CD4-positive, alpha-beta T cell (primary cell): Measurements from ENCODE around the gene AMPH. TPM values are rescaled to one million over a fixed set of nuclear protein-coding genes. Genes with fewer than 3 reads are reported as not detected.

Source experiments
- ATAC-seq: fragments of 200-7000 bp; cut with Tn5 transposase; one replicate; pipeline ENCODE4 v1.10.0; 2022; ENCODE audit warnings: mild to moderate bottlenecking; ENCODE audit not compliant: poor library complexity
- CTCF ChIA-PET: fragments of 350-600 bp; sonication (Branson Sonifier 250); formaldehyde crosslinking; loops from one replicate; lab custom pipeline; 2021; ENCODE audit warnings: antibody characterized with exemption, inconsistent platforms; lab: Charles Lee
- POLR2A ChIA-PET: fragments of 350-600 bp; sonication (Branson Sonifier 250); formaldehyde crosslinking; loops from one replicate; lab custom pipeline; 2021; ENCODE audit warnings: antibody characterized with exemption, inconsistent platforms; lab: Charles Lee
- DNase-seq, 14 experiments: peaks; one replicate each; pipeline ENCODE4 v3.0.0-alpha.2; 2013 to 2020; ENCODE audit warnings: mixed read lengths in 2 of 14
- H3K27ac ChIP-seq, 2 donors: one replicate each; pipeline versions ENCODE4 v1.5.1 to v1.7.0; 2013; ENCODE audit warnings: low read length in 2 of 2, low read depth in 1 of 2, mild to moderate bottlenecking in 1 of 2
- H3K27me3 ChIP-seq, 2 experiments: 1 replicate in 1 of 2; 2 replicates in 1 of 2; pipeline versions ENCODE4 v1.6.1 to v1.7.0; 2013; ENCODE audit warnings: low read length in 2 of 2, control low read depth in 1 of 2, mild to moderate bottlenecking in 1 of 2, moderate library complexity in 1 of 2; ENCODE audit not compliant: insufficient read depth in 2 of 2, control insufficient read depth in 1 of 2
- H3K36me3 ChIP-seq: one replicate; pipeline ENCODE4 v1.6.1; 2013; ENCODE audit warnings: low read length, control low read depth; ENCODE audit not compliant: insufficient read depth
- H3K4me1 ChIP-seq: one replicate; pipeline ENCODE4 v1.6.1; 2013; ENCODE audit warnings: low read length, control low read depth; ENCODE audit not compliant: insufficient read depth
- H3K4me3 ChIP-seq: one replicate; pipeline ENCODE4 v1.5.1; 2013; ENCODE audit warnings: mild to moderate bottlenecking, low read length, moderate library complexity
- H3K9me3 ChIP-seq, 2 experiments: 1 replicate in 1 of 2; 2 replicates in 1 of 2; pipeline versions ENCODE4 v1.6.1 to v1.7.0; 2013; ENCODE audit warnings: low read length in 2 of 2, mild to moderate bottlenecking in 2 of 2, control low read depth in 1 of 2, moderate library complexity in 1 of 2; ENCODE audit not compliant: control insufficient read depth in 1 of 2, insufficient read depth in 1 of 2
- H3K27ac Mint-ChIP-seq: one replicate; pipeline ENCODE4 v1.8.0; 2020; ENCODE audit warnings: mixed read lengths
- H3K27me3 Mint-ChIP-seq: one replicate; pipeline ENCODE4 v1.8.0; 2021; ENCODE audit warnings: mixed read lengths
- H3K36me3 Mint-ChIP-seq: one replicate; pipeline ENCODE4 v1.8.0; 2021; ENCODE audit warnings: low read depth, mixed read lengths
- H3K4me1 Mint-ChIP-seq: one replicate; pipeline ENCODE4 v1.8.0; 2021; ENCODE audit warnings: low read depth, mixed read lengths
- H3K4me3 Mint-ChIP-seq: one replicate; pipeline ENCODE4 v1.8.0; 2020; ENCODE audit warnings: mild to moderate bottlenecking, mixed read lengths
- H3K9me3 Mint-ChIP-seq: one replicate; pipeline ENCODE4 v1.8.0; 2020; ENCODE audit warnings: mixed read lengths
- intact Hi-C, 2 experiments: fragments of 100-400 bp; cut with DNase I in 1 of 2; cut with micrococcal nuclease in 1 of 2; formaldehyde crosslinking; loops; one replicate each; pipeline versions ENCODE4 v1.15.1 to v1.9.0; 2023 to 2025; cut with DNase I, micrococcal nuclease
- total RNA-seq, 174 experiments: library from RNA in 2 of 174; stranded (reverse) in 2 of 174; gene quantifications; one replicate each; pipeline ENCODE4 v1.2.3 and lab custom pipeline; 2021 to 2026
- TF ChIP-seq, protein P1 (sequence below): fragments of 200-600 bp; IDR thresholded peaks from one replicate; pipeline ENCODE4 v1.8.0; 2022; ENCODE audit warnings: antibody characterized with exemption, mild to moderate bottlenecking

AMPH gene
- total RNA-seq, 2 experiments from 2014 or later, result not detected

DNA sequence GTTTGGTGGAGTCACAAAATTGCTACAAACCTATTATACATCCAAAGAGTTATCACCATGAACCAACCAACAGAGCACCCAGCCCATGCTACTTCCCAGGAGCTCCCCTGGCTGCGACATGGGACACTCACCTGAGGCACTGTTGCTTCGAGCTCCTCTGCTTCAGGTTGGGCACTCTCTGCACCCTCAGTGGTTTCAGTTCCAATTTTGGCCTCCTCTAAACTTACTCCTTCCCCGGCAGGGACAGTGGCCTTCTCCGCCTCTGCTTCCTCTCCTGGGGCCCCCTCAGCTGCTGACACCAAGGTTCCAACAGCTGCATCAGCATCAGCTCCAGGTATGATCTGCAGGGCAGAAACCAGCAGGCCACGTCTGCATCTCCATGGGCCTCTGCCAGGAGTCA lies 237.3 kb downstream of the AMPH start:
- ChIA-PET POLR2A (no interaction called here), CTCF (interaction anchor here (0.5 kb wide), 1 partner anchor 477 kb away, joined by 3 read pairs; no protein-coding TSS in a partner anchor)
- intact Hi-C loops, result loop anchor here in 1 of 2 experiments (10.0 kb wide), 1 partner anchor 361 kb away; no protein-coding TSS in a partner anchor
- H3K36me3 ChIP-seq, result no peaks in the 10 kb centered on the region
- Mint-ChIP-seq H3K27ac (no peak overlapping the region), H3K27me3 (no peaks in the 10 kb centered on the region), H3K9me3 (no peaks in the 10 kb centered on the region), H3K4me3 (no peak overlapping the region), H3K4me1 (no peaks in the 10 kb centered on the region), H3K36me3 (no peaks in the 10 kb centered on the region)
- no peaks in the 10 kb centered on the region for H3K27me3 ChIP-seq
- H3K9me3 ChIP-seq, result no peaks in the 10 kb centered on the region
- H3K27ac ChIP-seq, result no peak overlapping the region
- DNase-seq (no peak), ATAC-seq (no peak)
- H3K4me1 ChIP-seq, result no peaks in the 10 kb centered on the region
- no peak overlapping the region for H3K4me3 ChIP-seq
- TF ChIP-seq, protein P1, sequence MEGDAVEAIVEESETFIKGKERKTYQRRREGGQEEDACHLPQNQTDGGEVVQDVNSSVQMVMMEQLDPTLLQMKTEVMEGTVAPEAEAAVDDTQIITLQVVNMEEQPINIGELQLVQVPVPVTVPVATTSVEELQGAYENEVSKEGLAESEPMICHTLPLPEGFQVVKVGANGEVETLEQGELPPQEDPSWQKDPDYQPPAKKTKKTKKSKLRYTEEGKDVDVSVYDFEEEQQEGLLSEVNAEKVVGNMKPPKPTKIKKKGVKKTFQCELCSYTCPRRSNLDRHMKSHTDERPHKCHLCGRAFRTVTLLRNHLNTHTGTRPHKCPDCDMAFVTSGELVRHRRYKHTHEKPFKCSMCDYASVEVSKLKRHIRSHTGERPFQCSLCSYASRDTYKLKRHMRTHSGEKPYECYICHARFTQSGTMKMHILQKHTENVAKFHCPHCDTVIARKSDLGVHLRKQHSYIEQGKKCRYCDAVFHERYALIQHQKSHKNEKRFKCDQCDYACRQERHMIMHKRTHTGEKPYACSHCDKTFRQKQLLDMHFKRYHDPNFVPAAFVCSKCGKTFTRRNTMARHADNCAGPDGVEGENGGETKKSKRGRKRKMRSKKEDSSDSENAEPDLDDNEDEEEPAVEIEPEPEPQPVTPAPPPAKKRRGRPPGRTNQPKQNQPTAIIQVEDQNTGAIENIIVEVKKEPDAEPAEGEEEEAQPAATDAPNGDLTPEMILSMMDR, result no peak

DNA sequence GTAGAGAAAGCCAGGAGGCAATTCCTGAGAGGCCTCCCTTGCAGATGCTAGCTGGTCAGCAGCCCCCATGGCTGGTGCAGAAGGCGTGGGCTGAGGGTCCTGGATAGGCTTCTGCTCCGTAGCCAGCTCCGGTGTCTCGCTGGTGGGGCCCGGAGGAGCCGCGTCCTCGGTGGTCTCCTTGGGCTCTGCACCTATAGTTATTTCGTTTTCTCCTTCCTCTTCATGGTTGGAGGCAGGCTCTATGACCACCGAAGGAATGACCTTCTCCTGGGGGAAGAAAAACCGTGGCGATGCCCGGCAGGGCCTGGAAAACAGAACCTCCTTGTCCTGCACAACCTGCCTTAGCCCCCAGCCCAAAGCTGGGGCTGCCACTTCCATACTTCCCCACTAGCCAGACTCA lies 239.4 kb downstream of the AMPH start:
- no peak for DNase-seq
- Histone ChIP-seq H3K9me3 (no peaks in the 10 kb centered on the region), H3K27me3 (no peaks in the 10 kb centered on the region), H3K36me3 (no peaks in the 10 kb centered on the region), H3K4me1 (no peaks in the 10 kb centered on the region), H3K4me3 (no peak overlapping the region), H3K27ac (no peak overlapping the region)
- ChIA-PET POLR2A (no interaction called here), CTCF (no interaction called here)
- Mint-ChIP-seq H3K9me3 (no peaks in the 10 kb centered on the region), H3K4me1 (no peaks in the 10 kb centered on the region), H3K27me3 (no peaks in the 10 kb centered on the region), H3K4me3 (no peak overlapping the region), H3K36me3 (no peaks in the 10 kb centered on the region), H3K27ac (no peak overlapping the region)
- intact Hi-C loops, result loop anchor here in 1 of 2 experiments (10.0 kb wide), 1 partner anchor 363 kb away; no protein-coding TSS in a partner anchor
- TF ChIP-seq, protein P1, result no peak
- ATAC-seq, result no peak

DNA sequence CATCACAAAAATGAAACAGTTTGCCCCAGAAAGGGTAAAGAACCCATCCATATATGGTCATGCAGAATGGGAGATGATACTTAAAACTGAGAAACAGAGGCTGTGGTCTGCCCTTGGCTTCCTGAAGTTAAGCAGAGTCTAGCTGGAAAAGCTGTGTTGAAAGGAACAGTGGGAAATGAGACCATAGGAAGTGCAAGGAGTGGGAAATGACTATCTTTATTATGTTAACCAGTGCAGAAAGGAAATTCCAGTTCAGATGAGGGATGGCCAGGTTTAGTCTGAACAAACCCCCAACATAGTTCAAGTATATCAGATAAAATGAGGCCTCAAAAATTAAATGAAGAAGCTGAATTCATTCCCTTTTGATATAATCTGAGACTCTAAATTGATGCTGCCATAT lies 245.5 kb downstream of the AMPH start:
- no peak overlapping the region for H3K27ac Mint-ChIP-seq

More for the DNA sequence above, 245.5 kb downstream of the AMPH start:
- H3K36me3 Mint-ChIP-seq, result peaks cover 13% of the 10 kb centered on the region
- TF ChIP-seq, protein P1, result no peak
- no peak overlapping the region for H3K4me3 Mint-ChIP-seq
- no peak overlapping the region for H3K27ac ChIP-seq
- no peak for DNase-seq
- H3K9me3 Mint-ChIP-seq, result no peaks in the 10 kb centered on the region
- H3K4me1 ChIP-seq, result no peaks in the 10 kb centered on the region
- intact Hi-C loops, result no loop called here
- ChIA-PET CTCF (interaction anchor here (1.4 kb wide), 1 partner anchor 11 kb away, joined by 4 read pairs; no protein-coding TSS in a partner anchor), POLR2A (interaction anchor here (0.6 kb wide), 1 partner anchor 11 kb away, joined by 3 read pairs; no protein-coding TSS in a partner anchor)
- no peaks in the 10 kb centered on the region for H3K27me3 Mint-ChIP-seq
- H3K27me3 ChIP-seq, result no peaks in the 10 kb centered on the region
- H3K36me3 ChIP-seq, result no peaks in the 10 kb centered on the region
- ATAC-seq, result no peak
- H3K4me3 ChIP-seq, result no peak overlapping the region
- peaks cover 5% of the 10 kb centered on the region for H3K4me1 Mint-ChIP-seq
- no peaks in the 10 kb centered on the region for H3K9me3 ChIP-seq
